SU-DHL-6 (cell line): Measurements from ENCODE around the gene TM4SF20.

Source experiments
- CTCF ChIP-seq: fragments of 200-600 bp; sonication (generic); IDR thresholded peaks from one replicate; pipeline ENCODE4 v1.5.1; 2017; ENCODE audit warnings: antibody characterized with exemption, mild to moderate bottlenecking, low read length, moderate library complexity; ENCODE audit not compliant: insufficient read depth, poor library complexity, severe bottlenecking
- EZH2phosphoT487 ChIP-seq: fragments of 200-600 bp; sonication (generic), shearing (Covaris generic); conservative IDR thresholded peaks from 2 replicates; pipeline ENCODE4 v1.6.1; 2018; ENCODE audit warnings: mild to moderate bottlenecking, antibody characterized with exemption, low read length, moderate library complexity, mixed read lengths

GRCh38 chr2:227389231-227389630, 10.1 kb upstream of the TM4SF20 start:
- TF ChIP-seq CTCF = no peak
- TF ChIP-seq EZH2phosphoT487 = no peak
